Measurements from ENCODE around the gene RPS6KL1. TPM values are rescaled to one million over a fixed set of nuclear protein-coding genes. Genes with fewer than 3 reads are reported as not detected.

The RPS6KL1 gene
- total RNA-seq, 1 experiment from 2014 or later, result 1.8 TPM

GRCh38 chr14:74882103-74882920 lies 40.7 kb downstream of the RPS6KL1 start:
- Histone ChIP-seq H3K4me3 (peak overlapping the region; percentile 78), H3K27ac (peak overlapping the region; percentile 57)
- peak in 1 of 2 experiments; percentile 41 for DNase-seq

DNA sequence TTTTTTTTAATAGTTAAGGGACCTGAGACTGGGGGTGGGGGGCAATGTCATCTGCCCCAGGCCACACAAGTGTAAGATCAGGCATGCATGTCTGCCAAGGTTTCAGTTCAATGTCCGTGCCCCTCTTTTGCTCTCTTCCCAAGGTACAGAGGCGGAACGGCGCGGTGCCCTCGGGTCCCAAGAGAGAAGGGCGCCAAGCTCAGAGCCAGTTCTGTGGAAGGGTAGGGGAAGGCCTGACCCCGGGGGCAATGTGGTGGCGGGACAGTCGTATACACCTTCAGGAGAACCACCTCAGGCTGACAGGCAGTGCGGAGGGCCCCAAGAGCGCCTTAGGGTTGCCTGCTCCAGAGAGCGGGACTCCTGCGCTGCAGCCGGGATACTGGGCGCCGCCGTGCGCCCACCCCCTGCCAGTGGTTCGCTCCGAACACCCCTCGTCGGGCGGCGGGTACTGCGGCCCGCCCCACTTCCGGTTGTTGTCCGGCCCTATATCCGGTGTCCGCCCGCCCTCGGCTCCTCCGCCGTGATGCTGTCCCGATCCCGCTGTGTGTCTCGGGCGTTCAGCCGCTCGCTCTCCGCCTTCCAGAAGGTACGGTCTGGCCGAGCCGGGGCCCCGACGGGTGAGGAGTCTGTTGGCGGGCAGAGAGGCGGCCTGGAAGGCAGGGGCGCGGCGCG lies 41.5 kb downstream of the RPS6KL1 start, which contains the start of gene DLST:
DLST (plus strand) TSS at position 486 of the 672 bp plus-strand sequence; CDS start at position 524, 38 bp downstream.
- Histone ChIP-seq H3K27ac (peak within 1 kb of the TSS; percentile 57), H3K4me1 (peaks cover 8% of the 10 kb centered on the region), H3K27me3 (no peaks in the 10 kb centered on the region), H3K36me3 (peaks cover 6% of the 10 kb centered on the region; the same call in 1 of the 2 replicates), H3K4me3 (peak within 1 kb of the TSS; percentile 78), H3K9me3 (replicated peaks) (no peaks in the 10 kb centered on the region)
- peak; percentile 85 to 90 for DNase-seq

More at GRCh38 chr14:74882103-74882920, 40.7 kb downstream of the RPS6KL1 start:
- H3K27me3 ChIP-seq, result no peaks in the 10 kb centered on the region
- no peaks in the 10 kb centered on the region for H3K9me3 ChIP-seq (replicated peaks)
- H3K4me1 ChIP-seq, result peaks cover 8% of the 10 kb centered on the region
- H3K36me3 ChIP-seq, result peaks cover 11% of the 10 kb centered on the region

DNA sequence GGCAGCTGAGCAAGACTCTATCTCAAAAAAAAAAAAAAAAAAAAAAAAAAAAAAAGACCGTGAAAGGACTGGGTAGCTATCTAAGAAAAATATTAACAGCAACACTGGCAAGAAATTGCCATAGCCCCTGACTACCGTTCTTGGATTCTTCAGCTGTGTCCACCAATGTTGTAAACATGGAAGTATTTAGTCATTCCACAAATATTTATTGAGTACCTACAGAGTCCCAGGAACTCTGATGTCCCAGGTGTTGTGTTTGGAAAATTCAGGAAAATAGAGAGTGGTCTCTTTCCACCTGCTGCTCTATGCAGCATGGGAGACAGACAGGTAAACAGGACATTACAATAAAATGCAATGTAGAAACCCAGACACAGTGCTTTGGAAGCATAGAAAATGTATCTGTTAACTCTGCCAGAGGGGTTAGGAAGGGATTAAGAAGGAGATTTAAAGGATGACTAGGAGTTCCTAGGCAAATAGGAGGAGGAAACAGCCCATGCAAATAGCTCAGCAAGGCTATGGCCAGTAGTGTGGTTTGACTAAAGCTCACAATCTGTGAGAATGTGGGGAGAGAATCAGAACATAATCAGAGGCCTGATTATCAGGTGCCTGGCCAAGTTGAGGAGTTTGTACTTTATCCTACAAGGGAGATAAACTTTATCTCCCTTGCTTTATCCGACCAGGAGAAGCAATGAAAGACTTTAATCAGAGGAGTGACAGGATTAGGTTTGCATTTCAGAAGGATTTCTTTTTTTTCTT lies 43.5 kb downstream of the RPS6KL1 start:
- Histone ChIP-seq H3K9me3 (replicated peaks) (no peaks in the 10 kb centered on the region), H3K36me3 (peaks cover 1% of the 10 kb centered on the region; the same call in 1 of the 2 replicates), H3K4me1 (peaks cover 6% of the 10 kb centered on the region), H3K4me3 (no peak overlapping the region), H3K27me3 (no peaks in the 10 kb centered on the region), H3K27ac (no peak overlapping the region)
- peak in 1 of 2 experiments; percentile 39 for DNase-seq

DNA sequence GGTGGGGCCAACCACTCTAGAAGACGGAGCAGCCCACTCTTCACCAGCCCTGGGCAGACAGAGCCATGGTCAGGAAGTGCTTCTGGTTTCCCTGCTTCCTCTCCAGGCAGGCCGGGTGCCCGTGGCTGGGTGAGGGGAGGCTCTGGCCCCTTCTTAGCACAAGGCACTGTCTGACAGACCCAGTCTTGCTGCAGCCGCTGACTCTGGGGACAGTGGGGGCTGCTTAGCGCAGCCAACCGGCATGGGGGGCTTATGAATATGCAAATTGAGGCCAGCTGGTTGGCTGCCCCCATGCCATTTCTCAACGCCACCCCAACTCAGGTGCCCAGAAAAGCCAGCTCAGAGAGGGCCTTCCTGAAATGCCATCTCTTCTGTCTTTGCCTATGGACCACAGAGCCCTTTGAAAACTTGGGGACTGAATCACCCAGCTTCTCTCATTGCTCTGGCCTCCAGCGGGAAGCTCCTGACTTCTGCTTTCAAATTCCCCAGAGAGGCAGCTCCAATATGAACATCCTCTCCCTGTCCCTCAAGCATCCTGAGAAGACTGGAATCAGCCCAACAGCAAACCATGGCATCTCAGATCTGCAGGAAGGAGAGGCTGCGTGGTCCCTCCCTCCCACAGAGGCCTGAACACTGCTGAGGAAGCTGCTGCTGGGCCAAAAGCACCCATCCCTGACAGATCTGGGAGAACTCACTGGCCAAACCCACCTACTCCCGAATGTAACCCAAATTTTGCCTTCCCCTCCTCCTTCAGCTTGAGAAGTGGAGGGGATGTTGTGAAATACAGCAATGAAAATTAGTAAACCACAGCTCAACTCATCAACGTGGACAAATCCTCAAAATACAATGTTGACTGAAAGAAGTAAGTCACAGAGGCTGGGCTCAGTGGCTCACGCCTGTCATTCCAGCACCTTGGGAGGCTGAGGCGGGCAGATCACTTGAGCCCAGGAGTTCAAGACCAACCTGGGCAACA lies 46.8 kb downstream of the RPS6KL1 start, which contains the start of gene PROX2:
PROX2 (minus strand) TSS at position 205 of the 973 bp plus-strand sequence. CDS start 12,311 bp downstream, outside the sequence.
- Histone ChIP-seq H3K9me3 (replicated peaks) (no peaks in the 10 kb centered on the region), H3K27ac (no peak within 1 kb of the TSS), H3K4me3 (no peak within 1 kb of the TSS), H3K27me3 (no peaks in the 10 kb centered on the region), H3K4me1 (peaks cover 6% of the 10 kb centered on the region; the same call in 1 of the 2 replicates), H3K36me3 (no peaks in the 10 kb centered on the region)
- DNase-seq, result peak in 1 of 2 experiments; percentile 16

GRCh38 chr14:74875204-74875603 lies 47.9 kb downstream of the RPS6KL1 start:
- no peaks in the 10 kb centered on the region for H3K27me3 ChIP-seq
- H3K4me3 ChIP-seq, result no peak overlapping the region
- H3K36me3 ChIP-seq, result no peaks in the 10 kb centered on the region

DNA sequence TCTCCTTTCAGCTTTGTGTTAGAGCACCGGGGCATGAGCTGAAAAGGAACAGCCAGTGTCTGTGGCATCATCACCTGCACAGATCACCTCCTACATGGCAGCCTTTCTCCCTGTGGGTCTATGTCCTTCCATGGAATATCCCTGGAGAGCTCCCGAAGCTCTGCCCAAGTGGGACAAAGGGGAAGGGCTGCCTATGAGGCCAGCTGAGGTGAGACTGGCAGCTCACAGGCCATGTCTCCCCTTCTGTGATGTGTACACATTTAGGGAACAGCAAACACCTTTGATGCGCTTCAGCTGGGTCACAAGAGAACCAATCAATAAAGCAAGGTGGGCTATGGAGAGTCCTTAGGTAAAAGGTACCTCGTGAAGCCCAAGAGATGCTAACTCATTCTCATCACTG lies 51.2 kb downstream of the RPS6KL1 start:
- Histone ChIP-seq H3K27ac (no peak overlapping the region), H3K4me3 (no peak overlapping the region), H3K36me3 (no peaks in the 10 kb centered on the region), H3K27me3 (no peaks in the 10 kb centered on the region), H3K4me1 (no peaks in the 10 kb centered on the region), H3K9me3 (replicated peaks) (no peaks in the 10 kb centered on the region)
- DNase-seq, result no peak

More at GRCh38 chr14:74875204-74875603, 47.9 kb downstream of the RPS6KL1 start:
- H3K27ac ChIP-seq, result no peak overlapping the region
- no peak for DNase-seq
- peaks cover 6% of the 10 kb centered on the region; the same call in 1 of the 2 replicates for H3K4me1 ChIP-seq
- H3K9me3 ChIP-seq (replicated peaks), result no peaks in the 10 kb centered on the region

DNA sequence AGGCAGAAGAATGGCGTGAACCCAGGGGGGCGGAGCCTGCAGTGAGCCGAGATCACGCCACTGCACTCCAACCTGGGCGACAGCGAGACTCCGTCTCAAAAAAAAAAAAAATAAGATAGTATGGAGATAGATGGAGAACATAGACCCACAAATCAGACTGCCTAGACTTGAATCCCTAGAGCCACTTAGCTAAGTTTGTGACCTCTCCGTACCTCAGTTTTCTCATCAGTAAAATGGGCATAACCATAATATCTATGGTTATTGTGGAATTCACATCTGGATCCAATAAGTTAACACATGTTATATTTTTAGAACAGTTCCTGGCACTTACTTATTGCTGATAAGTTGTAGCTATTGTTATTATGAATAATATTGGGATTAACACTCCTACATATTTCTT lies 54.3 kb downstream of the RPS6KL1 start:
- no peak overlapping the region for H3K4me3 ChIP-seq
- no peak overlapping the region for H3K27ac ChIP-seq
- H3K4me1 ChIP-seq, result no peaks in the 10 kb centered on the region
- H3K36me3 ChIP-seq, result no peaks in the 10 kb centered on the region
- no peaks in the 10 kb centered on the region for H3K27me3 ChIP-seq
- H3K9me3 ChIP-seq (replicated peaks), result no peaks in the 10 kb centered on the region
- no peak for DNase-seq

DNA sequence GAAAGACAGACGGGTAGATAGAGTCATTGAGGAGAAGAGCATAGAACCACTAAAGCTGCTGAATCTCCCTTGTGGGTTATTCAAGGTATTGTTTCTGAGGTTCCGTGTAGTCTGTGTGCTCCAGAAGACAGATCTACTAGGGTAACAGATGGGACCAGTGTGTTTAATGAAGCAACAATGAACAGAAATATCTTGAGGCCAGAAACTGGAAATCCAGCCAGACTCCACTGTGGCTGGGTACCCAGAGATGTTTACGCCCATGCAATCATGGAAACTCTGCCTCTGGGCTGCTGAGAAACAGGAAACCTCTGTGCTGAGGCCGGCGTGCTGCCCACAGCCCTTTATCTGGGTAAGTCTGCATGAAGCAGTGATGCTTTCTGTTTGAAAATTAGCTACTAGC lies 55.4 kb downstream of the RPS6KL1 start:
- no peak overlapping the region for H3K27ac ChIP-seq
- peak in 1 of 2 experiments; percentile 28 for DNase-seq
- no peak overlapping the region for H3K4me3 ChIP-seq
- no peaks in the 10 kb centered on the region for H3K36me3 ChIP-seq
- H3K9me3 ChIP-seq (replicated peaks), result no peaks in the 10 kb centered on the region
- H3K4me1 ChIP-seq, result no peaks in the 10 kb centered on the region
- no peaks in the 10 kb centered on the region for H3K27me3 ChIP-seq

- Histone ChIP-seq H3K27me3 (no peaks in the 10 kb centered on the region), H3K4me1 (no peaks in the 10 kb centered on the region), H3K36me3 (no peaks in the 10 kb centered on the region), H3K9me3 (replicated peaks) (no peaks in the 10 kb centered on the region), H3K4me3 (no peak overlapping the region), H3K27ac (no peak overlapping the region)
- no peak for DNase-seq
Observed at GRCh38 chr14:74866708-74867389, 56.2 kb downstream of the RPS6KL1 start.

DNA sequence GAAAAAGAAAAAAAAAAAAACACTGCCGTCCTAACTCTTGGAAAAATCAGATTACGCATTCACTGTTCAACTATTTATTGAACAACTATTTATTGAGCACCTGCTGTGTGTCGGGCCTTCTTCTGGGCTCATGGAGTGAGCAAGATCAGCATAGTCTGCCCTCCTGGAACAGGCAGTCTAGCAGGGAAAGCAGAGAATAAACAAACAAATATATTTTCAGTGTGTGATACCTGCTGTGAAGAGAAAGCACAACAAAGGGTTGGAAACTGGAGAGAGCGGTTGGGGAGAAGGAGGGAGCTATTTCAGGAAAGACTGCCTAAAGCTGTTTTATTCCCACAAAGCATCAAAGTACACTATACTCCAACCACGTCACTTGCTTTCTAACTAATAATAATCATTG lies 57.9 kb downstream of the RPS6KL1 start:
- H3K27ac ChIP-seq, result no peak overlapping the region
- H3K36me3 ChIP-seq, result no peaks in the 10 kb centered on the region
- H3K4me3 ChIP-seq, result no peak overlapping the region
- no peak for DNase-seq
- H3K27me3 ChIP-seq, result no peaks in the 10 kb centered on the region
- no peaks in the 10 kb centered on the region for H3K9me3 ChIP-seq (replicated peaks)
- H3K4me1 ChIP-seq, result no peaks in the 10 kb centered on the region

DNA sequence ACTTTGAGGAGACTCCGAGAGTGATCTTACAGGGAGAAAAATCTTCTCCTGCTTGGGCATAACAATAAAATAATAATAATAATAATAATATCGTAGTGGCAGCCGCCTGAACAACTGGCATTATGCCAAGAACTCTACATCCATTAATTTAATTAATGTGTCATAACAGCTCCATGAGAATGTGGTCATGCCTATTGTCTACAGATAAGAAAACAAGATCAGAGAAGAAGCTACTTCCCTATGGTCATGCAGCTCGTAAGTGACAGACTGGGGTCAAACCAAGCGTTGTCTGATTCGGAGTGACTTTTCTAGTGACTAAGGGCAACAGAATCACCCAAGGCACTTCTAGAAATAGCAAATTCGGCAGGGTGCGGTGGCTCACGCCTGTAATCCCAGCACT lies 58.9 kb downstream of the RPS6KL1 start:
- H3K9me3 ChIP-seq (replicated peaks), result no peaks in the 10 kb centered on the region
- no peaks in the 10 kb centered on the region for H3K4me1 ChIP-seq
- H3K4me3 ChIP-seq, result no peak overlapping the region
- no peaks in the 10 kb centered on the region for H3K27me3 ChIP-seq
- no peak overlapping the region for H3K27ac ChIP-seq
- no peaks in the 10 kb centered on the region for H3K36me3 ChIP-seq
- DNase-seq, result no peak

DNA sequence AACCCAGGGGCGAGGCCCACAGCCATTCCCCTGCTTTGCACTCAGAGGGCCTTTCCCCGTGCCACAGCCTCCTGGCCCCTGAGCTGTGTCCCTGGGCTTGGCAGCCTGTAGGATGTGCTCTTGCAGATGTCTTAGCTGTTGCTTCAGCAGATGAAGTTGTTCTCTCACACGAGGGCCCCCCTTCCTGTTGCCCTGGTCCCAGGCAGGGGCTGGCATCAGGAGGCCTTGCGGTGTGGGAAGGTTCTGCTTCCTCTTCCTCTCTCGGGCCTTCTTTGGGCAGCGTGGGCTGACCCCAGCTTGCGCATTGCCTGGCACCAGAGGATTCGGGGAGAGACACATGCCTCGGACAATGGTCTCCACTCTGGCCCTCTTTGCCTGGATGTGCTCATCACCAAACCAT lies 59.8 kb downstream of the RPS6KL1 start:
- DNase-seq, result no peak
- Histone ChIP-seq H3K4me3 (no peak overlapping the region), H3K27ac (no peak overlapping the region), H3K27me3 (no peaks in the 10 kb centered on the region), H3K4me1 (no peaks in the 10 kb centered on the region), H3K36me3 (no peaks in the 10 kb centered on the region), H3K9me3 (replicated peaks) (no peaks in the 10 kb centered on the region)

- Histone ChIP-seq H3K4me3 (no peak overlapping the region), H3K36me3 (no peaks in the 10 kb centered on the region), H3K9me3 (replicated peaks) (no peaks in the 10 kb centered on the region), H3K27me3 (no peaks in the 10 kb centered on the region), H3K27ac (no peak overlapping the region), H3K4me1 (no peaks in the 10 kb centered on the region)
- no peak for DNase-seq
Observed at GRCh38 chr14:74861734-74862090, 61.3 kb downstream of the RPS6KL1 start.
